Endodermal cell (in vitro differentiated cells): Measurements from ENCODE around the gene NINJ2. TPM values are rescaled to one million over a fixed set of nuclear protein-coding genes. Genes with fewer than 3 reads are reported as not detected.
A peak's percentile ranks its signal among the peaks of the same experiment; 100 is the strongest.

Experiments
- DNase-seq: peaks from one replicate; pipeline ENCODE4 v3.0.0-alpha.2; 2017
- H3K27ac ChIP-seq: 2 replicates; pipeline ENCODE4 v1.5.1; 2013; ENCODE audit warnings: mild to moderate bottlenecking, low read depth, low read length, moderate library complexity
- H3K27me3 ChIP-seq: 2 replicates; pipeline ENCODE4 v1.6.1; 2013; ENCODE audit warnings: mild to moderate bottlenecking, low read length, moderate library complexity; ENCODE audit not compliant: insufficient read depth, control insufficient read depth, poor library complexity, severe bottlenecking
- H3K36me3 ChIP-seq: 2 replicates; pipeline ENCODE4 v1.7.0; 2013; ENCODE audit warnings: mild to moderate bottlenecking, low read length, moderate library complexity; ENCODE audit not compliant: control insufficient read depth, insufficient read depth
- H3K4me1 ChIP-seq: one replicate; pipeline ENCODE4 v1.7.0; 2013; ENCODE audit warnings: low read length; ENCODE audit not compliant: control insufficient read depth, insufficient read depth
- H3K4me3 ChIP-seq: 2 replicates; pipeline ENCODE4 v1.5.1; 2013; ENCODE audit warnings: mild to moderate bottlenecking, low read length, moderate library complexity
- H3K9ac ChIP-seq: 2 replicates; pipeline ENCODE4 v1.6.1; 2013; ENCODE audit warnings: mild to moderate bottlenecking, low read length, moderate library complexity; ENCODE audit not compliant: poor library complexity, severe bottlenecking; ENCODE audit errors: extremely low read depth
- H3K9me3 ChIP-seq: 2 replicates; pipeline ENCODE4 v1.6.1; 2013; ENCODE audit warnings: mild to moderate bottlenecking, low read length, moderate library complexity; ENCODE audit not compliant: control insufficient read depth
- H3K27ac Mint-ChIP-seq: 2 replicates; pipeline ENCODE4 v1.8.0; 2020; ENCODE audit warnings: mixed read lengths
- H3K27me3 Mint-ChIP-seq: 2 replicates; pipeline ENCODE4 v1.8.0; 2021; ENCODE audit warnings: mild to moderate bottlenecking, mixed read lengths; ENCODE audit not compliant: insufficient read depth
- H3K36me3 Mint-ChIP-seq: 2 replicates; pipeline ENCODE4 v1.8.0; 2020; ENCODE audit warnings: low read depth, mixed read lengths
- H3K4me1 Mint-ChIP-seq: 2 replicates; pipeline ENCODE4 v1.8.0; 2020; ENCODE audit warnings: mixed read lengths
- H3K4me3 Mint-ChIP-seq: 2 replicates; pipeline ENCODE4 v1.8.0; 2020; ENCODE audit warnings: mild to moderate bottlenecking, moderate library complexity, mixed read lengths
- H3K9me3 Mint-ChIP-seq: 2 replicates; pipeline ENCODE4 v1.8.0; 2020; ENCODE audit warnings: mild to moderate bottlenecking, mixed read lengths
- WGBS, 2 experiments: methylation state at CpG; one replicate each; pipeline versions ENCODE4 v1.1.5 to v1.1.7; 2013; ENCODE audit warnings: missing lambda C conversion rate in 2 of 2, mixed read lengths in 1 of 2; ENCODE audit not compliant: insufficient coverage in 1 of 2, insufficient read length in 1 of 2; 5-methylcytosine and 5-hydroxymethylcytosine counted together
- total RNA-seq, 2 donors: library from RNA; stranded (reverse); fragmentation: NEBNext Ultra II Directional in 1 of 2; extraction: Animal tissue kit (Norgen Biotek cat#: 25700) in 1 of 2; gene quantifications; 2 replicates in 1 of 2; 3 replicates in 1 of 2; pipeline ENCODE4 v1.2.1, GENCODE V29; 2021
- TF ChIP-seq, protein P1 (sequence below): fragments of 200-600 bp; sonication (generic); conservative IDR thresholded peaks from 2 replicates; pipeline ENCODE4 v1.5.0; 2021; ENCODE audit warnings: antibody characterized with exemption, mild to moderate bottlenecking

NINJ2 gene
- total RNA-seq, 2 donors from 2014 or later: 0.73 to 5.1 TPM

DNA sequence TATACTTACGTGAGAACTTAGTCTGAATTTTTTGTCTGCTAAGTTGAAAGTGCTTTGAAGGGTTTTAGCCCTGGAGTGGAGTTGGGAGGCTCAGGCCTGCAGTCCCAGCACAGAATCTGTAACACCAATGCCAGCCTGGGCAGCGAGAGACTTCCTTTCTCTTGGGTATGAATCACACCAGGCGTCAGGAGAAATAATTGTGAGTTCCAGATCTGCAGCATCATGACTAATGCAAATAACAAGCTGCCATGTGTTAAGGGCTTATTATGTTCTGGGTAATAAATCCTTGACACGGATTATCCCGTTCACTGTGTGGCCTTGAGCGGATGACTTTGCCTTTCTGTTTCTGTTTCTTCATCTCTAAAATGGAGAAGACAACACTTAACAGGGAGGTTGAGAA, 132.9 kb downstream of the NINJ2 start:
- H3K27ac ChIP-seq: no peak overlapping the region
- no peak overlapping the region for H3K4me3 Mint-ChIP-seq

DNA sequence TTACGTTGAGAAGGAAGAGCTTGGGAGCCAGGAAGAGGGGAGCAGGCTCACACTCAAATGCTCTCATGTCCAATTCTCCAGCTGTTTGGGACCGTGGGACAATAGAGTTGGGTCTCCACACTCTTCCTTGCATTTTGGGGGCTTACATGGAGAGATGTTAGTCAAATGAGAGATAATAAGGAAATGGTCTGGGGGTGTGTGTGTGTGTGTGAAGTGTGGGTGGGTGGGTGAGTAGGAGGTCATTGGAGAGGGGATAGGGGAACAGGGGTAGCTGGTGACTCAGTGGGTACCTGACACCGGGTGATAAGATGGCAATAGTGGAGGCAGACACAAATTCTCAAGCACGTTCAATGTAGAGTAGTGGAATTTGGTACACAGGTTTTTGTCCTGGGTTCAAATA, 135.5 kb downstream of the NINJ2 start:
- peak overlapping the region; percentile 35 for H3K27ac Mint-ChIP-seq
- Histone ChIP-seq H3K4me1 (peaks cover 6% of the 10 kb centered on the region), H3K4me3 (no peak overlapping the region), H3K27me3 (no peaks in the 10 kb centered on the region), H3K9me3 (peaks cover 38% of the 10 kb centered on the region), H3K36me3 (peaks cover 43% of the 10 kb centered on the region), H3K9ac (no peak overlapping the region), H3K27ac (no peak overlapping the region)
- H3K4me3 Mint-ChIP-seq: no peak overlapping the region
- 91 to 94% methylated on average over 3 to 4 of the region's 4 CpGs for WGBS, 2 experiments
- H3K27me3 Mint-ChIP-seq: no peaks in the 10 kb centered on the region
- H3K36me3 Mint-ChIP-seq: peaks cover 67% of the 10 kb centered on the region
- H3K9me3 Mint-ChIP-seq: peaks cover 41% of the 10 kb centered on the region
- H3K4me1 Mint-ChIP-seq: peaks cover 26% of the 10 kb centered on the region
- TF ChIP-seq, protein P1, sequence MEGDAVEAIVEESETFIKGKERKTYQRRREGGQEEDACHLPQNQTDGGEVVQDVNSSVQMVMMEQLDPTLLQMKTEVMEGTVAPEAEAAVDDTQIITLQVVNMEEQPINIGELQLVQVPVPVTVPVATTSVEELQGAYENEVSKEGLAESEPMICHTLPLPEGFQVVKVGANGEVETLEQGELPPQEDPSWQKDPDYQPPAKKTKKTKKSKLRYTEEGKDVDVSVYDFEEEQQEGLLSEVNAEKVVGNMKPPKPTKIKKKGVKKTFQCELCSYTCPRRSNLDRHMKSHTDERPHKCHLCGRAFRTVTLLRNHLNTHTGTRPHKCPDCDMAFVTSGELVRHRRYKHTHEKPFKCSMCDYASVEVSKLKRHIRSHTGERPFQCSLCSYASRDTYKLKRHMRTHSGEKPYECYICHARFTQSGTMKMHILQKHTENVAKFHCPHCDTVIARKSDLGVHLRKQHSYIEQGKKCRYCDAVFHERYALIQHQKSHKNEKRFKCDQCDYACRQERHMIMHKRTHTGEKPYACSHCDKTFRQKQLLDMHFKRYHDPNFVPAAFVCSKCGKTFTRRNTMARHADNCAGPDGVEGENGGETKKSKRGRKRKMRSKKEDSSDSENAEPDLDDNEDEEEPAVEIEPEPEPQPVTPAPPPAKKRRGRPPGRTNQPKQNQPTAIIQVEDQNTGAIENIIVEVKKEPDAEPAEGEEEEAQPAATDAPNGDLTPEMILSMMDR: no peak
- DNase-seq: no peak

More for the DNA sequence above, 132.9 kb downstream of the NINJ2 start:
- no peaks in the 10 kb centered on the region for H3K27me3 ChIP-seq
- H3K4me1 ChIP-seq: no peaks in the 10 kb centered on the region
- H3K9me3 ChIP-seq: peaks cover 38% of the 10 kb centered on the region
- no peaks in the 10 kb centered on the region for H3K27me3 Mint-ChIP-seq
- no peak for DNase-seq
- H3K27ac Mint-ChIP-seq: no peak overlapping the region
- H3K4me1 Mint-ChIP-seq: peaks cover 10% of the 10 kb centered on the region
- H3K36me3 ChIP-seq: peaks cover 48% of the 10 kb centered on the region
- 87 to 97% methylated on average over 6 of the region's 6 CpGs for WGBS, 2 experiments
- peaks cover 42% of the 10 kb centered on the region for H3K9me3 Mint-ChIP-seq
- no peak overlapping the region for H3K9ac ChIP-seq
- TF ChIP-seq, protein P1: no peak
- no peak overlapping the region for H3K4me3 ChIP-seq
- H3K36me3 Mint-ChIP-seq: peaks cover 80% of the 10 kb centered on the region

DNA sequence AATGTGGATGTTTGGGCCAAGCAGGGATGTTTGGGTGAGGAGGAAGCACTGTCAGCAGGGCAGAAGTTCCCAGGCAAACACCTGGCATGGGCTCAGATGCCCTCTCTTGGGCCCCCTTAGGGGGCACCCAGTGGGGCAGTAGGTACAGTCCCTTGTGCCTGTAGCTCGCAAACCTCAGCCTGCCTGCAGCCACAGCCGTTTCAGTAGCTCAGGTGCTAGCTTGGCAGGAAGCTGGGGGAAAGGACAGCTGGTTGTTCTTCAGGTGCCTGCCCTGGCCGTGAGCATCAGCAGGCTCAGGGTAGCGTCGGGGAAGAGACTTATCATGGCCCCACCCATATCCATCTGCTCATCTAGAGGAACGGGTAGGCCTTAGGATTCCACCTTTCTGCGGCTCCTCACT, 136.0 kb downstream of the NINJ2 start:
- DNase-seq: no peak
- no peak overlapping the region for H3K27ac ChIP-seq
- peaks cover 6% of the 10 kb centered on the region for H3K4me1 ChIP-seq
- no peak overlapping the region for H3K4me3 ChIP-seq
- H3K4me3 Mint-ChIP-seq: no peak overlapping the region
- no peaks in the 10 kb centered on the region for H3K27me3 Mint-ChIP-seq
- 82 to 90% methylated on average over 5 to 7 of the region's 7 CpGs for WGBS, 2 experiments
- H3K4me1 Mint-ChIP-seq: peaks cover 28% of the 10 kb centered on the region
- H3K9me3 ChIP-seq: peaks cover 34% of the 10 kb centered on the region
- H3K36me3 Mint-ChIP-seq: peaks cover 62% of the 10 kb centered on the region
- peaks cover 39% of the 10 kb centered on the region for H3K36me3 ChIP-seq
- H3K27me3 ChIP-seq: no peaks in the 10 kb centered on the region
- H3K27ac Mint-ChIP-seq: peak overlapping the region; percentile 35
- peaks cover 36% of the 10 kb centered on the region for H3K9me3 Mint-ChIP-seq
- H3K9ac ChIP-seq: no peak overlapping the region
- TF ChIP-seq, protein P1: no peak
